GM21390 (cell line): ENCODE measurements around the gene HOMER1.

ENCODE experiments used
- ATAC-seq: cut with Tn5 transposase; IDR thresholded peaks from one replicate; pipeline ENCODE4 v1.9.1; 2021; ENCODE audit not compliant: unreplicated experiment

The HOMER1 gene

GRCh38 chr5:79513704-79514390, at the start of gene HOMER1:
Gene HOMER1, minus strand, starts transcription at chr5:79514134. Its CDS starts 1,360 bp downstream, at chr5:79512774.
- ATAC-seq, result peak; percentile 66

GRCh38 chr5:79563247-79563590, 49.3 kb upstream of the HOMER1 start:
- ATAC-seq, result no peak

GRCh38 chr5:79562351-79563246, 48.7 kb upstream of the HOMER1 start:
- no peak for ATAC-seq

DNA sequence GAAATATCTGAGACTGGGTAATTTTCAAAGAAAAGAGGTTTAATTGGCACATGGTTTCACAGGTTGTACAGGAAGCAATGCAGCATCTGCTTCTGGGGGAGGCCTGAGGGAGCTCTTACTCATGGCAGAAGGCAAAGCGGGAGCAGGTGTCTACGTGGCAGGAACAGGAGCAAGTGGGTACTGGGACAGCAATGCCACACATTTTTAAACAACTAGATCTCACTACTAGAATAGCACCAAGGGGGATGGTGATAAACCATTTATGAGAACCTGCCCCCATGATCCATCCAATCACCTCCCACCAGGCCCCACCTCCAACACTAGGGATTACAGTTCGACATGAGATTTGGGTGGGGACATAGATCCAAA, 47.6 kb upstream of the HOMER1 start:
- ATAC-seq, result peak; percentile 45

DNA sequence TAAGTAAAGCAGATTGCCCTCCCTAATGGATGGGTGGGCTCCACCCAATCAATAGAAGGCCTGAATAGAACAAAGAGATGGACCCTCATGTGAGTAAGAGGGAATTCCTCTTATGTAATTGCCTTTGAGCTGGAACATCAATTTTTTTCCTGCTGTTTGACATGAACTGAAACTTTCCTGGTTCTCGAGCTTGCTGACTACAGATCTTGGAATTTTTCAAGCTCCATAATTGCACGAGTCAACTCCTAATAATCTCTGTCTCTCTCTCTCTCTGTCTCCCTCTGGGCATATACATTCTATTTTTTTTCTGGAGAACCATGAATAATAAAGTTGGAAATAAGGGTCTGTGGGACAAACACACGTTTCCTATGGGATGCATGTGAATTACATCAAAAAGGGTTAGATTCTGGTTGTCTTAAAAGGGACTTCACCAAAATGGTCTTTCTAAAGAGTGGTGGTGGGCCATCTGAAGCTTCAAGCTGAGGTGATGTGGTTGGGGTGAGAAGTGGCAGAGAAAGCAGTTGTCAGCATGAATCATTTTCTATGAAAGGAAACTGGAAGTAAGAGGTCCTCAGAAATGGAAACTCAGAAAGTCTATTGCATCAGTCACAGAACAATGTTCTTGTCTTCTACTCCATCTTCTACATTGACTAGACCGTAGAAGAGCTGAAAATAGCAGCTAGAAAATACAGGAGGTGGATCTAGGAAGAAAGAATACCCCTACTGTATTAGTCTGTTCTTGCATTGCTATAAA, 47.0 kb upstream of the HOMER1 start:
- ATAC-seq, result peak; percentile 87

DNA sequence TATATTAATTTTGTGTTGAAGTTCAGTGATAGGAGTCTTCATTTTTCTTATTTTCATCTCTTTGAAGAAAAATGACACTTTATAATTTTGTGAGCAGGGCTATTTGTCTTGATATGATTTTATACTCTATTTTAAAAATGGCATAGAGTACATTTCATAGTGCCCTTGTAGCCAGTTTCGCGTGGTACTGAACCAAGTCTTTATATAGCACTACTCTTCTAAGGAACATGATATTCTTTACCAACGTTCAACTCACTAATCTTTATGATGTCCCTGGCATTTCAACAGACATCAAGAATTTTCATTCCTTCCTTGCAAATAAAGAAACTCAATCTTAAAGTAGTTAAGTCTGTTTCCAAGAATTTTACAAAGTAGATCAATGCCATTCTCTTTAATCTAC, 41.5 kb upstream of the HOMER1 start:
- ATAC-seq, result no peak

DNA sequence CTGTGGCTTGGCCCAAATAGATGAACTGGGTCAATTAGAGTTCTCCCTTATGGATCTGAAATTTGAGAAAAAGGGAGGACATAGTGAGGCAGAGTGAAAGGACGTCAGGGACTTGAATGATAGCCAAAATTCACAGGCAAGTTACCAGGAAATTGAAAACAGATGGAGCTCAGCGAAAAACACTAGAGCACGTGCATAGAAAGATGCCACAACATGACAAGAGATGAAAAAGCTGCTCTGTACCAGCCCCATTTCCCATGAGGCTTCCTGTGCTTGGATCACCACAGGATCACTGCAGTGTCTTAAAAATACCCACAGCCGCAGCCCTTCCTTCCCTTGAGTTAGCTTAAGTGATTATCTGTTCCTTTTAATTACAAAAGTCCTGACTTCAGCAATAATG, 39.0 kb upstream of the HOMER1 start:
- ATAC-seq, result no peak

DNA sequence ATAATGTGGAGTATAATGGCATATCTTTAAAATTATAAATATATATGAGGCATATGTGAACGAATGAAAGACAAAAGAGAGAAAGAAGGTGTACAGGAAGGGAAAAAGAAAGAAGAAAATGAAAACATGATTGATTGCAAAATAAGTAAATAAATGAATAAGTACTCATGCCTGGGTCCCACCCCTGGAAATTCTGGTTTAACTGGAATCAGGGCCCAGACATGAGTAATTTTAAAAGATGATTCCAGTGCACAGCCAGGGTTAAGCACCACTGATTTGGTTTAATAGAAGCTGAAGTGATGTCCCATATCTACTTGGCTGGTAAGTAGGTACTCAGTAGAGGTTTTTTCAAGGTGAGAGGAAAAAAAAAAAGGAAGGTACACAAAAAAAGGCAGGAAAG, 34.0 kb upstream of the HOMER1 start:
- ATAC-seq, result no peak

DNA sequence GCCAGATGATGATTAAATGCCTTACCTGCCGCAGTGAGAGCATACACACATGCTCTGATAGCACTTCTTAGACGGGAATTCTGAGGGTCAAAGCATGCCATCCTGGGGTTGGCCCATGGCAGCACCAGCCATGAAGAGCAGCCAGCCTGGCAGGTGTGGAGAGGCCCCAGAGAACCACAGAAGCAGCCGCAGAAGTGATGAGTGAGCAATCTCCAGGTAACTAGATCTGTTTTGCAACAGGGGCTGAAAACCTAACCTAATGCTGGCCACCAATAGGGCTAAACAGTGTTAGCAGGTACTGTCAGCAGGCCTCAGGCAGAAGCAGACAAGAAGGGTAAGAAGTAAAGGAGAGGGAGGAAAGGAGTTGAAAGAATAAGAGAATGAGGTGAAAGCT, 33.5 kb upstream of the HOMER1 start:
- ATAC-seq, result no peak

GRCh38 chr5:79546782-79547428, 33.0 kb upstream of the HOMER1 start:
- ATAC-seq, result no peak

DNA sequence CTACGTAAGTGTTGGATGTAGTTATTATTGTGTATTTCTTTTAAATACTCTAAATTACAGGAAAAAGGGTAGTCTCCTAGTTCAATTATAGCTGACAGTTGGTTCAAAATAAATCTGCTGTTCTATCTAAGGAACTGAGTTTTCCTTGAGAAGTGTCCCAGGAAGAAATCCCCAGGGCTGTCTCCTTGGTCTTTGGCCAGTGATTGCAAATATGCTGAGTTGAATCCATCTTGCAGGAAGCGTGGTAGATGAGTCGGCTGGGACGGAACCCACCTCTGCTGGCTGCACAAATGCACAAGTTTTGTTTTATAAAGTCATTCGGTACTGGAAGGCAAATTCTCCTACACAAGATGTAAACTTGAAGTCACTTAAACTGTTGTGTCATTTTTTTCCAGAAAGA, 30.2 kb upstream of the HOMER1 start:
- no peak for ATAC-seq

- ATAC-seq, result no peak
Measured at GRCh38 chr5:79540939-79541338, 27.0 kb upstream of the HOMER1 start.

- ATAC-seq, result no peak
Measured at GRCh38 chr5:79536193-79536906, 22.4 kb upstream of the HOMER1 start.

DNA sequence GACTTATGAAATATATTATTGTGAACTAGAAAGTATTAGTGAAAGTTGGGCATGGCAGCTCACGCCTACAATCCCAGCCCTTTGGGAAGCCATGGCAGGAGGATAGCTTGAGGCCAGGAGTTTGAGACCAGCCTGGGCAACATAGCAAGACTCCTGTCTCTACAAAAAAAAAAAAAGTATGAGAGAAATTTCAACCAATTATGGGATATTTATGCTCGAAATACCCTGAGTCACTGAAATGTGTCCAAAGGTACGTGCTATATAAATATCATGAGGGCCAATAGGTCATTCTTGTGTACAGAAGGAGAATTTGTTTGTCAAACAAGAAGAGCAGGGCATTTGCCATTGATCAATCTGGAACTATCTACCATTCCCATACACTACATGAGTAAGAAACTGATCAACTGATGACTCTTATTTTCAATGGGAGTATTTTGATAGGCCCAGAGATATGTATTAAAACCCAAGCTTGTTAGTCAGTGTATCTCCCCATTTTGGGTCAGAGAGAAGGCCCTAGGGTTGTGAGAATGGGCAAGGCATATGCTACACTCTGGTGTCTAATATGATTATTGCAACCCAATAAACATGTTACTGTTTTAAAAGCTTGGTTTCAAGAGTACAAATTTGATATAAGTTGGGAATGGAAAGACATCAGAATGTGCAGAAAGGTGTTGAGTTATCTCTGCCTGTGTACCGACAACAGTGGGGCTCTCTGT, 21.7 kb upstream of the HOMER1 start:
- ATAC-seq, result no peak

DNA sequence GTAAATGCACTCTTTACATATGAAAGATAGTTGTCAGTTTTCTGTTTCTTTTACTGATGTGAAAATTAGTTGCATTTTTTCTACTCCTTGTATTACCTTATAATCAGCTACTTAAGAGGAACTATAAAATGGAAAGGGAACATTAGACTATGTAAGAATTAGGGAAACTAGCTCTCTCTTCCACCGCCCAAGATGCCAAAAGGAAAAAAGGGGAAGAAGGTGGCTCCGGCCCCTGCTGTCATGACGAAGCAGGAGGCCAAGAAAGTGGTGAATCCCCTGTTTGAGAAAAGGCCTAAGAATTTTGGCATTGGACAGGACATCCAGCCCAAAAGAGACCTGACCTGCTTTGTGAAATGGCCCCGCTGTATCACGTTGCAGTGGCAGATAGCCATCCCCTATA, 15.2 kb upstream of the HOMER1 start:
- no peak for ATAC-seq

DNA sequence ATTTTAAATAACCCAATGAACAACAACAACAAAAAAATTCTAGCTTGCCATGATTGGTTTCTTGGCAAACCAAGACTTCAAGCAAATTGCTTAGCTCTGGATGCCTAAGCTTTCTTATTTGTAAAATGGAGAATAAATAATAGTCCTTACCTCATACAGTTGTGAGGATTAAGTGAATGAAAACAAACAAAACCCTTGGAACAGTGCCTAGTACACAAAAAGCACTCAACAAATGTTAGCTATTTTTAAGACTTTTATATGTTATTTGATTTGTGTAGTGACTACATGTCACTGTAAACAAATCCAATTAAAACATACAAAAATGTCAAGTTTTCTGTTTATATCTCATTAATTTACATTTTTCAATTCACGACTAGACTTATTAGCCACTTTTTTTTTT, 13.5 kb upstream of the HOMER1 start:
- ATAC-seq, result no peak

DNA sequence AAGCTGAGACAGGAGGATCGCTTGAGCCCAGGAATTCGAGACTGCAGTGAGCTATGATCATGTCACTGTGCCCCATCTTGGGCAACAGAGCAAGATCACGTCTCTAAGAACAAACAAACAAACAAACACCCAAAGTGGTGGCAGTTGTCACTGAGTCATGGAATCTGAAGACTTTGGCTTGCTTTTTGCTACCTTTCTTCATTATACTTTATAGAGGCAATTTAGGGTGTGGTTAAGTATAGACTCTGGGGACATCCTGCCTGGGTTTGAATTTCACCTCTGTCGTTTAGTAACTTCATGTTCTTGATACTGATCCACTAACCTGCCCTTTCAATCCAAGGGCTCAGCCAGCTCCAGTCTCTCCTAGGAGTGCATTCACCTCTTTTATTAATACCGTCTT, 13.0 kb upstream of the HOMER1 start:
- ATAC-seq, result no peak

- no peak for ATAC-seq
Measured at GRCh38 chr5:79526493-79526892, 12.6 kb upstream of the HOMER1 start.

DNA sequence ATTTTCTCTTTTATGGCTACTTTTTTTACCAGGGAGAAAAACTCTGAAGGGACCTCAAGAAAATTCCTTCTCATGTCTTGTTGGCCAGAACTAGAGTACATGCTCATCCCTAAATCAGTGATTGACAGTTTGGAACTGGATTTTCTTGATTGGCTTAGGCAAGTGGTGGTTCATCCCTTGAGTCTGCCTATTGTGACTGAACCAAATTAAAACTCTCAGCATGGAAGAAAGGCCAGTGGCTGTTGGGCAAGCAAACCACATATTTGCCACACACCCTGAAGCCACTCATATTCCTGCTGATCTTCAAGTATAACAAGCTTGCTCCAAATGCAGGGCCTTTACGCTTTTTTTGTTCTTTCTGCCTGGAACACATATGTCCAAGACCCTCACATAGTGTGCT, 7.2 kb upstream of the HOMER1 start:
- ATAC-seq, result no peak

- no peak for ATAC-seq
Measured at GRCh38 chr5:79518718-79519117, 4.8 kb upstream of the HOMER1 start.
